Measurements from ENCODE around the gene MYH7B. TPM values are rescaled to one million over a fixed set of nuclear protein-coding genes. Genes with fewer than 3 reads are reported as not detected.

The MYH7B gene
- total RNA-seq, 1 experiment from 2014 or later = 0.74 TPM

DNA sequence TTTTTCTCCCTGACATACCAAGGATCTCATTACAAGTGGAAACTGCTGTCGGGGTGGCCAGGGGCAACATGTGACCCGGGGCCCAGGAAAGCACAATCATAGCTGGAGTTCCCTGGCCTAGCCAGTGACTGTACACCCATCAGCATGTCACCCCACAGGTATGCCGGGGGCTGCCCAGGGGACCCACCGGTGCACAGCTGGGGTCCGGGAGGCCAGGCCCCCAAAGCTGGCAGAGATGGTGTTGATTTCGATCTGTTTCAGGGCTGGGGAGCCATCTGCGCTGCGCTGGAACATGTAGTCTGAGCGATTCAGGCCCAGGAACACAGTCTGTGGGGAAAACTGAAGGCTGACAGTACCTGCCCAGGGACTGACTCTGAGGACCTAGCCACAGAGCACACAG is 13.4 kb upstream of the MYH7B start:
- Histone ChIP-seq H3K4me2 (ENCODE audit: low read length) (no peak overlapping the region), H3K36me3 (ENCODE audit: control insufficient read depth in 1 of 2, insufficient read depth in 2 of 2, low read length in 2 of 2) (peaks cover 16 to 59% of the 10 kb centered on the region in 2 experiments; a peak in 3 of 4 replicates), H3K4me1 (ENCODE audit: control insufficient read depth in 1 of 2, insufficient read depth in 2 of 2, low read length in 2 of 2) (no peaks in the 10 kb centered on the region), H4K20me1 (ENCODE audit: insufficient read depth) (no peaks in the 10 kb centered on the region), H3K9ac (ENCODE audit: low read length) (no peak overlapping the region), H3K79me2 (ENCODE audit: insufficient read depth, low read length) (no peaks in the 10 kb centered on the region), H3K27ac (ENCODE audit: low read depth, low read length) (no peak overlapping the region), H2AFZ (ENCODE audit: low read depth, low read length, poor library complexity, severe bottlenecking) (no peak overlapping the region), H3K27me3 (ENCODE audit: insufficient read depth, low read length) (no peaks in the 10 kb centered on the region), H3K4me3 (replicated peaks in 1 of 2; ENCODE audit: low read depth in 1 of 2, low read length in 2 of 2) (no peak overlapping the region), H3K9me2 (ENCODE audit: insufficient read depth) (no peaks in the 10 kb centered on the region), H3K9me3 (ENCODE audit: control insufficient read depth in 1 of 2, insufficient read depth in 1 of 2, low read depth in 1 of 2, low read length in 2 of 2) (no peaks in the 10 kb centered on the region)
- no peak for DNase-seq (ENCODE audit: low read depth, low spot score)
- no peak for ATAC-seq
- BruUV-seq (replicated peaks) = no TSS peak
- ChIA-PET POLR2A (no interaction called here), RAD21 (ENCODE audit: low non-redundant PET in 1 of 2, low total read pairs in 2 of 2, uncharacterized antibody in 2 of 2, unreplicated experiment in 2 of 2) (no interaction called here), CTCF (no interaction called here)
- intact Hi-C loops (cut with micrococcal nuclease) = no loop called here
- TF ChIP-seq POLR2A (IDR thresholded peaks at IDR 0.05; ENCODE audit: borderline replicate concordance, extremely low read depth, insufficient read depth, insufficient read length) (no peak), CTCF (IDR thresholded peaks at IDR 0.05 in 2 of 3, conservative IDR thresholded peaks at IDR 0.05 in 1 of 3; ENCODE audit: borderline replicate concordance in 1 of 3, insufficient read depth in 1 of 3, low read depth in 2 of 3, low read length in 2 of 3) (no peak)

- ChIA-PET RAD21 (ENCODE audit: low non-redundant PET in 1 of 2, low total read pairs in 2 of 2, uncharacterized antibody in 2 of 2, unreplicated experiment in 2 of 2) (interaction anchor here in 1 of 2 experiments (1.2 kb wide), 1 partner anchor 12 kb away, joined by 4 read pairs; the partner anchor contains the start of gene MYH7B), CTCF (no interaction called here), POLR2A (interaction anchor here (1.1 to 1.3 kb wide), 2 partner anchors 8 to 12 kb away, joined by 3 read pairs; no protein-coding TSS in a partner anchor)
- no peaks in the 10 kb centered on the region for H3K9me2 ChIP-seq (ENCODE audit: insufficient read depth)
- no peak overlapping the region for H3K9ac ChIP-seq (ENCODE audit: low read length)
- no peak overlapping the region for H3K4me2 ChIP-seq (ENCODE audit: low read length)
- BruUV-seq (replicated peaks) = no TSS peak
- H3K9me3 ChIP-seq (ENCODE audit: control insufficient read depth in 1 of 2, insufficient read depth in 1 of 2, low read depth in 1 of 2, low read length in 2 of 2) = no peaks in the 10 kb centered on the region
- intact Hi-C loops (cut with micrococcal nuclease) = no loop called here
- no peak overlapping the region for H3K27ac ChIP-seq (ENCODE audit: low read depth, low read length)
- no peaks in the 10 kb centered on the region for H3K79me2 ChIP-seq (ENCODE audit: insufficient read depth, low read length)
- H2AFZ ChIP-seq (ENCODE audit: low read depth, low read length, poor library complexity, severe bottlenecking) = no peak overlapping the region
- H3K36me3 ChIP-seq (ENCODE audit: control insufficient read depth in 1 of 2, insufficient read depth in 2 of 2, low read length in 2 of 2) = peaks cover 18 to 52% of the 10 kb centered on the region in 2 experiments; a peak in 3 of 4 replicates
- DNase-seq (ENCODE audit: low read depth, low spot score) = peak; percentile 16
- H3K4me1 ChIP-seq (ENCODE audit: control insufficient read depth in 1 of 2, insufficient read depth in 2 of 2, low read length in 2 of 2) = no peaks in the 10 kb centered on the region
- no peaks in the 10 kb centered on the region for H4K20me1 ChIP-seq (ENCODE audit: insufficient read depth)
- H3K4me3 ChIP-seq (replicated peaks in 1 of 2; ENCODE audit: low read depth in 1 of 2, low read length in 2 of 2) = no peak overlapping the region
- ATAC-seq = no peak
- H3K27me3 ChIP-seq (ENCODE audit: insufficient read depth, low read length) = no peaks in the 10 kb centered on the region
- TF ChIP-seq, protein P1, sequence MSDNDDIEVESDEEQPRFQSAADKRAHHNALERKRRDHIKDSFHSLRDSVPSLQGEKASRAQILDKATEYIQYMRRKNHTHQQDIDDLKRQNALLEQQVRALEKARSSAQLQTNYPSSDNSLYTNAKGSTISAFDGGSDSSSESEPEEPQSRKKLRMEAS (IDR thresholded peaks at IDR 0.05) = peak; percentile 52; the same call in 1 of the 2 replicates
- TF ChIP-seq POLR2A (IDR thresholded peaks at IDR 0.05; ENCODE audit: borderline replicate concordance, extremely low read depth, insufficient read depth, insufficient read length) (no peak), ZNF274 (IDR thresholded peaks at IDR 0.05; ENCODE audit: low read depth, low read length) (no peak), RAD21 (IDR thresholded peaks at IDR 0.05; ENCODE audit: low read depth) (no peak), ZFX (IDR thresholded peaks at IDR 0.05) (no peak), JUND (IDR thresholded peaks at IDR 0.05) (peak; percentile 33; the same call in 1 of the 2 replicates), SIN3A (IDR thresholded peaks at IDR 0.05; ENCODE audit: low read depth) (no peak), FOSL1 (IDR thresholded peaks at IDR 0.05; ENCODE audit: low read depth) (peak; percentile 41; the same call in 1 of the 2 replicates), SP1 (IDR thresholded peaks at IDR 0.05; ENCODE audit: low read depth) (peak; percentile 36; the same call in 1 of the 2 replicates), YY1 (IDR thresholded peaks at IDR 0.05; ENCODE audit: extremely low read depth, insufficient replicate concordance, low read depth, low read length) (no peak), TCF7L2 (IDR thresholded peaks at IDR 0.05; ENCODE audit: borderline replicate concordance, extremely low read depth, insufficient read depth, insufficient read length) (no peak), CTCF (IDR thresholded peaks at IDR 0.05 in 2 of 3, conservative IDR thresholded peaks at IDR 0.05 in 1 of 3; ENCODE audit: borderline replicate concordance in 1 of 3, insufficient read depth in 1 of 3, low read depth in 2 of 3, low read length in 2 of 3) (no peak)
Measured at GRCh38 chr20:34943808-34944567, 11.7 kb upstream of the MYH7B start.
